Mesenchymal stem cell (in vitro differentiated cells and primary cell): Measurements from ENCODE around the gene SEC24A.
A peak's percentile ranks its signal among the peaks of the same experiment; 100 is the strongest.

Experiments
- DNase-seq: peaks from one replicate; pipeline ENCODE4 v3.0.0-alpha.2; 2013
- H2AFZ ChIP-seq: one replicate; pipeline ENCODE4 v1.6.1; 2013; ENCODE audit warnings: low read depth, mild to moderate bottlenecking, control low read depth, inconsistent platforms, low read length, moderate library complexity
- H2AK5ac ChIP-seq: 2 replicates; pipeline ENCODE4 v1.6.1; 2013; ENCODE audit warnings: low read length, moderate library complexity, mild to moderate bottlenecking, inconsistent platforms; ENCODE audit not compliant: severe bottlenecking
- H2BK120ac ChIP-seq: one replicate; pipeline ENCODE4 v1.6.1; 2013; ENCODE audit warnings: low read depth, mild to moderate bottlenecking, inconsistent platforms, low read length, moderate library complexity
- H2BK12ac ChIP-seq, 2 experiments: one replicate each; pipeline ENCODE4 v1.6.1; 2013; ENCODE audit warnings: inconsistent platforms in 2 of 2, low read length in 2 of 2, mild to moderate bottlenecking in 2 of 2, moderate library complexity in 2 of 2, control low read depth in 1 of 2
- H2BK15ac ChIP-seq: one replicate; pipeline ENCODE4 v1.6.1; 2013; ENCODE audit warnings: mild to moderate bottlenecking, low read depth, inconsistent platforms; ENCODE audit not compliant: poor library complexity, severe bottlenecking
- H2BK5ac ChIP-seq: 2 replicates; pipeline ENCODE4 v1.6.1; 2013; ENCODE audit warnings: low read depth, mild to moderate bottlenecking, low read length, control low read depth, inconsistent platforms; ENCODE audit not compliant: poor library complexity, severe bottlenecking
- H3K14ac ChIP-seq, 2 experiments: one replicate each; pipeline ENCODE4 v1.6.1; 2013; ENCODE audit warnings: inconsistent platforms in 2 of 2, low read length in 2 of 2, control low read depth in 1 of 2, mild to moderate bottlenecking in 1 of 2, moderate library complexity in 1 of 2
- H3K18ac ChIP-seq, 2 experiments: one replicate each; pipeline ENCODE4 v1.6.1; 2013; ENCODE audit warnings: inconsistent platforms in 2 of 2, low read length in 2 of 2, control low read depth in 1 of 2, low read depth in 1 of 2, mild to moderate bottlenecking in 1 of 2
- H3K23ac ChIP-seq, 2 experiments: one replicate each; pipeline ENCODE4 v1.6.1; 2013; ENCODE audit warnings: inconsistent platforms in 2 of 2, low read length in 2 of 2, mild to moderate bottlenecking in 2 of 2, moderate library complexity in 2 of 2, control low read depth in 1 of 2
- H3K27ac ChIP-seq: 2 replicates; pipeline ENCODE4 v1.5.1; 2013; ENCODE audit warnings: mild to moderate bottlenecking, moderate library complexity, low read length, control low read depth, inconsistent platforms; ENCODE audit not compliant: poor library complexity, severe bottlenecking
- H3K27me3 ChIP-seq, 2 experiments: 2 replicates each; pipeline versions ENCODE4 v1.6.1 to v1.7.0; 2013; ENCODE audit warnings: low read length in 2 of 2, mild to moderate bottlenecking in 2 of 2, moderate library complexity in 2 of 2, control low read depth in 1 of 2, inconsistent platforms in 1 of 2; ENCODE audit not compliant: control insufficient read depth in 1 of 2, insufficient read depth in 1 of 2
- H3K36me3 ChIP-seq, 2 experiments: 2 replicates each; pipeline versions ENCODE4 v1.6.1 to v1.7.0; 2013; ENCODE audit warnings: low read length in 2 of 2, control low read depth in 1 of 2, inconsistent platforms in 1 of 2, low read depth in 1 of 2, mild to moderate bottlenecking in 1 of 2; ENCODE audit not compliant: insufficient read depth in 2 of 2, control insufficient read depth in 1 of 2
- H3K4ac ChIP-seq, 2 experiments: one replicate each; pipeline ENCODE4 v1.6.1; 2013; ENCODE audit warnings: inconsistent platforms in 2 of 2, low read length in 2 of 2, mild to moderate bottlenecking in 2 of 2, moderate library complexity in 2 of 2, control low read depth in 1 of 2, low read depth in 1 of 2
- H3K4me1 ChIP-seq: 2 replicates; pipeline ENCODE4 v1.6.1; 2013; ENCODE audit warnings: low read depth, low read length, control low read depth; ENCODE audit not compliant: control insufficient read depth, insufficient read depth
- H3K4me2 ChIP-seq: 2 replicates; pipeline ENCODE4 v1.6.1; 2013; ENCODE audit warnings: low read length, mild to moderate bottlenecking, inconsistent platforms; ENCODE audit not compliant: poor library complexity, severe bottlenecking
- H3K4me3 ChIP-seq, 2 experiments: 2 replicates each; pipeline versions ENCODE4 v1.5.1 to v1.7.0; 2013; ENCODE audit warnings: low read length in 2 of 2, mild to moderate bottlenecking in 2 of 2, control low read depth in 1 of 2, low read depth in 1 of 2; ENCODE audit not compliant: insufficient read depth in 1 of 2
- H3K79me1 ChIP-seq: replicated peaks from 2 replicates; pipeline ENCODE4 v1.6.1; 2013; ENCODE audit warnings: mild to moderate bottlenecking, control low read depth, low read length, inconsistent platforms; ENCODE audit not compliant: poor library complexity, severe bottlenecking
- H3K9ac ChIP-seq: 2 replicates; pipeline ENCODE4 v1.7.0; 2013; ENCODE audit warnings: mild to moderate bottlenecking, low read length, moderate library complexity
- H3K9me3 ChIP-seq: 2 replicates; pipeline ENCODE4 v1.7.0; 2013; ENCODE audit warnings: mild to moderate bottlenecking, low read length; ENCODE audit not compliant: control insufficient read depth
- H4K8ac ChIP-seq: one replicate; pipeline ENCODE4 v1.6.1; 2013; ENCODE audit warnings: inconsistent platforms, mild to moderate bottlenecking, low read length, moderate library complexity
- H4K91ac ChIP-seq: one replicate; pipeline ENCODE4 v1.6.1; 2013; ENCODE audit warnings: mild to moderate bottlenecking, low read length, inconsistent platforms
- WGBS: methylation state at CpG from one replicate; pipeline ENCODE4 v1.1.7; 2013; ENCODE audit warnings: mixed read lengths; 5-methylcytosine and 5-hydroxymethylcytosine counted together

The SEC24A gene

DNA sequence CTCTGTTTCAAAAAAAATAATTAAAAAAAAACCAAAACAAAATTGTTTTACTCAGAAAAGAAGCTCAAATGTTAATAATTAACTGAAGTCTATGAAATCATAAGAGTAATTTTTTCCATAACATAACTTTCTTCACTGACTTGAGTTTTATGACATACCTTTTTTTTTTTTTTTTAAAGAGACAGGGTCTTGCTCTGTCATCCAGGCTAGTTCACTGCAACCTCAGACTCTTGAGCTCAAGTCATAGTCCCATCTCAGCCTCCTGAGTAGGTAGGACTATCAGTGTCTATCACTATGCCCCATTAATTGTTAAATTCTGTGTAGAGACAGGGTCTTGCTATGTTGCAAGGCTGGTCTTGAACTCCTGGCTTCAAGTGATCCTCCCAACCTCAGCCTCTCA, 37.9 kb upstream of the SEC24A start:
- peaks cover 8% of the 10 kb centered on the region for H3K79me1 ChIP-seq
- H3K4ac ChIP-seq: no peak overlapping the region
- peaks cover 8% of the 10 kb centered on the region for H3K4me1 ChIP-seq
- no peak overlapping the region for H4K91ac ChIP-seq
- no peak overlapping the region for H2AK5ac ChIP-seq
- no peak overlapping the region for H2BK15ac ChIP-seq
- H4K8ac ChIP-seq: no peak overlapping the region
- H3K4me3 ChIP-seq: no peak overlapping the region
- no peak overlapping the region for H2BK120ac ChIP-seq
- H3K27me3 ChIP-seq: no peaks in the 10 kb centered on the region
- peaks cover 4 to 74% of the 10 kb centered on the region in 2 experiments for H3K36me3 ChIP-seq
- peak overlapping the region; percentile 71 for H3K27ac ChIP-seq
- H3K9ac ChIP-seq: no peak overlapping the region
- H3K23ac ChIP-seq: no peak overlapping the region
- H3K4me2 ChIP-seq: no peak overlapping the region
- no peak overlapping the region for H2AFZ ChIP-seq
- H3K9me3 ChIP-seq: no peaks in the 10 kb centered on the region
- H3K18ac ChIP-seq: no peak overlapping the region
- no peak for DNase-seq
- H2BK12ac ChIP-seq: no peak overlapping the region
- H2BK5ac ChIP-seq: no peak overlapping the region
- H3K14ac ChIP-seq: no peak overlapping the region

DNA sequence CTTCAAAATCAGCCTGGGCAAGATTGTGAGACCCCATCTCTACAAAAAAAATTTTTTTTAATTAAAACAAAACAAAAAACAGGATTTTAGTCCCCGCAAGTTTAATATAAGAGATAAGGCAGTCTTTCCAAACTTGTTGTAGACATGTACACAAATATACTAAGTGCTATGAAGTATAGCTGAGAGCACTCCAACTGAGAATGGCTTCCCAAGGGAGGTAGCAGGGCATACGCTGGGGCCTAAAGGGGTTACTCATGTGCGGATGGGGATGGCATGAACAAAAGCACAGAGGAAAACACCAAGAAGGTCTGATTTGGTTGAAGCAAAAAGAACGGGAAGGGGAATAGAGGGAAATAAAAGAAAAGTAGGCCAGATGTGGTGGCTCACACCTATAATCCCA, 37.1 kb upstream of the SEC24A start:
- Histone ChIP-seq H3K4me3 (no peak overlapping the region), H3K9me3 (no peaks in the 10 kb centered on the region), H3K23ac (no peak overlapping the region), H2BK5ac (no peak overlapping the region), H4K91ac (peak overlapping the region; percentile 15), H2BK15ac (no peak overlapping the region), H3K18ac (no peak overlapping the region), H2AFZ (no peak overlapping the region), H3K79me1 (peaks cover 5% of the 10 kb centered on the region), H3K14ac (no peak overlapping the region), H2BK120ac (no peak overlapping the region), H3K4ac (no peak overlapping the region), H3K36me3 (peaks cover 7 to 70% of the 10 kb centered on the region in 2 experiments), H3K4me2 (no peak overlapping the region), H3K9ac (no peak overlapping the region), H3K4me1 (peaks cover 8% of the 10 kb centered on the region), H4K8ac (no peak overlapping the region), H3K27me3 (no peaks in the 10 kb centered on the region), H2AK5ac (peak overlapping the region; percentile 94), H2BK12ac (no peak overlapping the region), H3K27ac (no peak overlapping the region)
- DNase-seq: no peak
- 98% methylated on average over 3 of the region's 4 CpGs for WGBS

DNA sequence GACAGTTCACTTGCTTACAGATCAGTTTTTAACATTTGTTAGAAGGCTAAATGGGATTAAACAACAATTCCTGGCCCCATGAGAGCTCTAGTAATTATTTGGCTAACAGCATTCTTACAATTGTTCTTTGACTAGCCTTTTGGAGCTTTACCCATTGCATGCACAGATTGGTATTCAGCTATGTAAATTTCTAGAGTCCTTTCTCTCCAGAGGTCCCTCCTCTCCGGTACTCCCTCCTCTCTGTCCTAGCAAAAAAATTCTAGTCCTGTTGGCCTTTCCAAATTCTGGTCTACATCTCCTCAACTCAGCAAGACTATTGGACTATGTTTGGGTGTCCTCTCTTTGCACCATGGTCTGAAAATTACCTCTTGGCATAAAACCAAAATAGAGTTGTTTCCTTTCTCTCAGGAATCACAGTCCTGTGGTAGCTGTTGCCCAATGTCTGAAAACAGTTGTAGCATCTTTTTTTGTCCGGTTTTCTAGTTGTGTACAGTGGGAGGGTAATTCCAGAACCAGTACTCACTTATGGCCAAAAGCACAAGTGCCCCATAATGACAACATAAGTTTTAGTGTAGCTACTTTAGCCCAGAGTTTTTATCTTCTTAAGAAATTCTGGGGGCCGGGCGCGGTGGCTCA, 34.0 kb upstream of the SEC24A start:
- no peaks in the 10 kb centered on the region for H3K27me3 ChIP-seq
- H3K9ac ChIP-seq: no peak overlapping the region
- no peaks in the 10 kb centered on the region for H3K9me3 ChIP-seq
- no peak overlapping the region for H4K91ac ChIP-seq
- no peak overlapping the region for H2AFZ ChIP-seq
- WGBS: 99% methylated on average over 5 of the region's 5 CpGs
- H3K4me1 ChIP-seq: peaks cover 5% of the 10 kb centered on the region
- no peak for DNase-seq
- no peak overlapping the region for H2BK120ac ChIP-seq
- H3K36me3 ChIP-seq: peaks cover 22 to 63% of the 10 kb centered on the region in 2 experiments
- no peak overlapping the region for H2BK5ac ChIP-seq
- no peak overlapping the region for H3K4ac ChIP-seq
- H3K18ac ChIP-seq: no peak overlapping the region
- no peak overlapping the region for H3K27ac ChIP-seq
- no peak overlapping the region for H3K4me3 ChIP-seq
- no peak overlapping the region for H3K4me2 ChIP-seq
- no peak overlapping the region for H2BK15ac ChIP-seq
- H3K14ac ChIP-seq: no peak overlapping the region
- H2BK12ac ChIP-seq: no peak overlapping the region
- no peak overlapping the region for H2AK5ac ChIP-seq
- no peak overlapping the region for H4K8ac ChIP-seq
- H3K23ac ChIP-seq: no peak overlapping the region
- peaks cover 3% of the 10 kb centered on the region for H3K79me1 ChIP-seq

DNA sequence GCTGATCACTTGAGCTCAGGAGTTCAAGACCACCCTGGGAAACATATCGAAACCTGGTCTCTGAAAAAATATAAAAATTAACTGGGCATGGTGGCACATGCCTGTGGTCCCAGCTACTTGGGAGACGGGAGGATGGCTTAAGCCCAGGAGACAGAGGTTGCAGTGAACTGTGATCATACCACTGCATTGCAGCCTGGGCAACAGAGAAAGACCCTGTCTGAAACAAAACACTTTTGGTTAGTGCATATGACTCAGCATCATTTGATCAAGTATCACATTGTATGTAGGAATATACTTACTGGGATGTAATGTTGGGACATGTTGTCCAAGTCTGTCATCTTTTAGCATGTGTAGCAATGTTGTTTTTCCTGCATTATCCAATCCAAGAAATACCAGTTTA, 28.0 kb upstream of the SEC24A start:
- Histone ChIP-seq H2BK5ac (no peak overlapping the region), H3K4me3 (no peak overlapping the region), H2BK12ac (no peak overlapping the region), H3K79me1 (peaks cover 15% of the 10 kb centered on the region), H2AFZ (no peak overlapping the region), H3K14ac (no peak overlapping the region), H3K23ac (no peak overlapping the region), H3K27ac (no peak overlapping the region), H2BK15ac (no peak overlapping the region), H3K4ac (no peak overlapping the region), H3K36me3 (peaks cover 37 to 63% of the 10 kb centered on the region in 2 experiments), H2BK120ac (no peak overlapping the region), H3K4me2 (no peak overlapping the region), H2AK5ac (no peak overlapping the region), H4K91ac (no peak overlapping the region), H3K18ac (no peak overlapping the region), H3K27me3 (no peaks in the 10 kb centered on the region), H3K9me3 (no peaks in the 10 kb centered on the region), H4K8ac (no peak overlapping the region), H3K9ac (no peak overlapping the region), H3K4me1 (no peaks in the 10 kb centered on the region)
- WGBS: 100% methylated on average over 2 of the region's 2 CpGs
- no peak for DNase-seq
